Measurements from ENCODE around the gene DST.

GRCh38 chr6:56448046-56448445, 194.6 kb downstream of the DST start:
- TF ChIP-seq POLR2A (IDR thresholded peaks at IDR 0.05) (no peak), CTCF (IDR thresholded peaks at IDR 0.05 in 4 of 5, conservative IDR thresholded peaks at IDR 0.05 in 1 of 5) (no peak)

All from gastrocnemius medialis (tissue), 4 donors.